Measurements from ENCODE around the gene HDAC7. TPM values are rescaled to one million over a fixed set of nuclear protein-coding genes. Genes with fewer than 3 reads are reported as not detected.
"Not testable (repeated sequence)": the region's sequence is repeated elsewhere in the genome, so short reads cannot be mapped to it uniquely, and the experiment has no call there.

The HDAC7 gene
- polyA plus RNA-seq, 1 donor: 32.9 TPM

GRCh38 chr12:47850153-47851084 is 30.7 kb upstream of the HDAC7 start:
- Histone ChIP-seq H3K4me1 (ENCODE audit: control insufficient read depth, insufficient read depth, low read length) (no peaks in the 10 kb centered on the region), H3K9me3 (ENCODE audit: control insufficient read depth, low read depth, low read length) (no peaks in the 10 kb centered on the region), H3K36me3 (ENCODE audit: control insufficient read depth, insufficient read depth, low read length) (peaks cover 21% of the 10 kb centered on the region), H3K27me3 (ENCODE audit: control insufficient read depth, insufficient read depth, low read length) (no peaks in the 10 kb centered on the region), H3K27ac (ENCODE audit: low read length) (no peak overlapping the region), H3K4me3 (ENCODE audit: low read length) (no peak overlapping the region)
- 33% methylated on average over 1 of the region's 12 CpGs for WGBS (ENCODE audit: insufficient coverage, low lambda C conversion rate)
- DNase-seq: no peak

GRCh38 chr12:47849261-47849660 is 29.6 kb upstream of the HDAC7 start:
- Histone ChIP-seq H3K4me3 (ENCODE audit: low read length) (no peak overlapping the region), H3K27ac (ENCODE audit: low read length) (no peak overlapping the region), H3K27me3 (ENCODE audit: control insufficient read depth, insufficient read depth, low read length) (no peaks in the 10 kb centered on the region), H3K9me3 (ENCODE audit: control insufficient read depth, low read depth, low read length) (peaks cover 3% of the 10 kb centered on the region), H3K36me3 (ENCODE audit: control insufficient read depth, insufficient read depth, low read length) (peaks cover 21% of the 10 kb centered on the region), H3K4me1 (ENCODE audit: control insufficient read depth, insufficient read depth, low read length) (no peaks in the 10 kb centered on the region)
- DNase-seq: no peak
- 69% methylated on average over 3 of the region's 5 CpGs for WGBS (ENCODE audit: insufficient coverage, low lambda C conversion rate)

- H3K36me3 ChIP-seq (ENCODE audit: control insufficient read depth, insufficient read depth, low read length): peaks cover 22% of the 10 kb centered on the region
- no peaks in the 10 kb centered on the region for H3K27me3 ChIP-seq (ENCODE audit: control insufficient read depth, insufficient read depth, low read length)
- no peak overlapping the region for H3K4me3 ChIP-seq (ENCODE audit: low read length)
- DNase-seq: no peak
- H3K4me1 ChIP-seq (ENCODE audit: control insufficient read depth, insufficient read depth, low read length): no peaks in the 10 kb centered on the region
- 83% methylated on average over 1 of the region's 5 CpGs for WGBS (ENCODE audit: insufficient coverage, low lambda C conversion rate)
- no peak overlapping the region for H3K27ac ChIP-seq (ENCODE audit: low read length)
- peaks cover 3% of the 10 kb centered on the region for H3K9me3 ChIP-seq (ENCODE audit: control insufficient read depth, low read depth, low read length)
These were observed 29.1 kb upstream of the HDAC7 start for GRCh38 chr12:47848853-47849252.

GRCh38 chr12:47846294-47846996 is 26.7 kb upstream of the HDAC7 start:
- Histone ChIP-seq H3K27me3 (ENCODE audit: control insufficient read depth, insufficient read depth, low read length) (no peaks in the 10 kb centered on the region), H3K9me3 (ENCODE audit: control insufficient read depth, low read depth, low read length) (peaks cover 3% of the 10 kb centered on the region), H3K4me1 (ENCODE audit: control insufficient read depth, insufficient read depth, low read length) (peaks cover 7% of the 10 kb centered on the region), H3K36me3 (ENCODE audit: control insufficient read depth, insufficient read depth, low read length) (peaks cover 18% of the 10 kb centered on the region), H3K27ac (ENCODE audit: low read length) (no peak overlapping the region), H3K4me3 (ENCODE audit: low read length) (no peak overlapping the region)
- DNase-seq: no peak
- WGBS (ENCODE audit: insufficient coverage, low lambda C conversion rate): no CpG with 5 or more reads among the region's 14 CpGs

- Histone ChIP-seq H3K9me3 (ENCODE audit: control insufficient read depth, low read depth, low read length) (peaks cover 3% of the 10 kb centered on the region), H3K36me3 (ENCODE audit: control insufficient read depth, insufficient read depth, low read length) (peaks cover 18% of the 10 kb centered on the region), H3K4me1 (ENCODE audit: control insufficient read depth, insufficient read depth, low read length) (peaks cover 7% of the 10 kb centered on the region), H3K27ac (ENCODE audit: low read length) (no peak overlapping the region), H3K4me3 (ENCODE audit: low read length) (no peak overlapping the region), H3K27me3 (ENCODE audit: control insufficient read depth, insufficient read depth, low read length) (no peaks in the 10 kb centered on the region)
- WGBS (ENCODE audit: insufficient coverage, low lambda C conversion rate): 100% methylated on average over 1 of the region's 8 CpGs
- DNase-seq: no peak
These were observed 25.4 kb upstream of the HDAC7 start for GRCh38 chr12:47845081-47845480.

- DNase-seq: no peak
- Histone ChIP-seq H3K36me3 (ENCODE audit: control insufficient read depth, insufficient read depth, low read length) (peaks cover 18% of the 10 kb centered on the region), H3K9me3 (ENCODE audit: control insufficient read depth, low read depth, low read length) (peaks cover 3% of the 10 kb centered on the region), H3K4me3 (ENCODE audit: low read length) (no peak overlapping the region), H3K27ac (ENCODE audit: low read length) (no peak overlapping the region), H3K4me1 (ENCODE audit: control insufficient read depth, insufficient read depth, low read length) (peaks cover 7% of the 10 kb centered on the region), H3K27me3 (ENCODE audit: control insufficient read depth, insufficient read depth, low read length) (no peaks in the 10 kb centered on the region)
- no CpG with 5 or more reads among the region's 28 CpGs for WGBS (ENCODE audit: insufficient coverage, low lambda C conversion rate)
These were observed 24.7 kb upstream of the HDAC7 start for GRCh38 chr12:47844264-47845019.

- no peak for DNase-seq
- H3K36me3 ChIP-seq (ENCODE audit: control insufficient read depth, insufficient read depth, low read length): peaks cover 18% of the 10 kb centered on the region
- peaks cover 2% of the 10 kb centered on the region for H3K27me3 ChIP-seq (ENCODE audit: control insufficient read depth, insufficient read depth, low read length)
- peaks cover 3% of the 10 kb centered on the region for H3K9me3 ChIP-seq (ENCODE audit: control insufficient read depth, low read depth, low read length)
- no peak overlapping the region for H3K4me3 ChIP-seq (ENCODE audit: low read length)
- WGBS (ENCODE audit: insufficient coverage, low lambda C conversion rate): 60% methylated on average over 1 of the region's 25 CpGs
- no peak overlapping the region for H3K27ac ChIP-seq (ENCODE audit: low read length)
- peaks cover 7% of the 10 kb centered on the region for H3K4me1 ChIP-seq (ENCODE audit: control insufficient read depth, insufficient read depth, low read length)
These were observed 23.7 kb upstream of the HDAC7 start for GRCh38 chr12:47843226-47843980.

GRCh38 chr12:47842543-47842942 is 22.8 kb upstream of the HDAC7 start:
- H3K4me3 ChIP-seq (ENCODE audit: low read length); DNase-seq; H3K9me3 ChIP-seq (ENCODE audit: control insufficient read depth, low read depth, low read length); H3K27me3 ChIP-seq (ENCODE audit: control insufficient read depth, insufficient read depth, low read length); H3K27ac ChIP-seq (ENCODE audit: low read length); H3K4me1 ChIP-seq (ENCODE audit: control insufficient read depth, insufficient read depth, low read length): not testable (repeated sequence)
- 100% methylated on average over 1 of the region's 12 CpGs for WGBS (ENCODE audit: insufficient coverage, low lambda C conversion rate)
- peaks cover 18% of the 10 kb centered on the region for H3K36me3 ChIP-seq (ENCODE audit: control insufficient read depth, insufficient read depth, low read length)

GRCh38 chr12:47841910-47842309 is 22.2 kb upstream of the HDAC7 start:
- Histone ChIP-seq H3K4me1 (ENCODE audit: control insufficient read depth, insufficient read depth, low read length) (peaks cover 7% of the 10 kb centered on the region), H3K4me3 (ENCODE audit: low read length) (no peak overlapping the region), H3K27me3 (ENCODE audit: control insufficient read depth, insufficient read depth, low read length) (peaks cover 2% of the 10 kb centered on the region), H3K36me3 (ENCODE audit: control insufficient read depth, insufficient read depth, low read length) (peaks cover 18% of the 10 kb centered on the region), H3K9me3 (ENCODE audit: control insufficient read depth, low read depth, low read length) (peaks cover 3% of the 10 kb centered on the region), H3K27ac (ENCODE audit: low read length) (peak overlapping the region; percentile 39)
- WGBS (ENCODE audit: insufficient coverage, low lambda C conversion rate): no CpG with 5 or more reads among the region's 4 CpGs
- peak in 1 of 2 donors; percentile 76 for DNase-seq
